OCI-LY3 (cell line): ENCODE data around the gene MMP17.

ENCODE experiments used
- H2AFZ ChIP-seq: fragments of 200-600, 300-600 bp; shearing (Covaris generic); 2 replicates; pipeline ENCODE4 v1.6.0; 2014; ENCODE audit warnings: antibody characterized with exemption, low read depth, low read length
- H3K27ac ChIP-seq: fragments of 200-600, 300-600 bp; sonication (generic); 2 replicates; pipeline ENCODE4 v1.5.1; 2014; ENCODE audit warnings: mild to moderate bottlenecking, low read length, moderate library complexity, mixed read lengths
- H3K27me3 ChIP-seq: fragments of 200-600, 300-600 bp; sonication (generic); 2 replicates; pipeline ENCODE4 v1.6.1; 2014; ENCODE audit warnings: low read depth, low read length, mixed read lengths
- H3K36me3 ChIP-seq: fragments of 200-600, 300-600 bp; sonication (generic); replicated peaks from 2 replicates; pipeline ENCODE3; 2014; ENCODE audit warnings: low read depth, low read length, mixed read lengths
- H3K4me1 ChIP-seq: fragments of 300-600, 200-600 bp; sonication (generic); 2 replicates; pipeline ENCODE4 v1.6.1; 2014; ENCODE audit warnings: low read length, mixed read lengths
- H3K4me2 ChIP-seq: fragments of 200-600, 300-600 bp; sonication (generic); 2 replicates; pipeline ENCODE4 v1.6.1; 2014; ENCODE audit warnings: low read length, mixed read lengths
- H3K4me3 ChIP-seq: fragments of 300-600, 200-600 bp; sonication (generic); 2 replicates; pipeline ENCODE4 v1.5.1; 2014; ENCODE audit warnings: antibody characterized with exemption, mild to moderate bottlenecking, low read length, moderate library complexity
- H3K79me2 ChIP-seq: fragments of 300-600, 200-600 bp; shearing (Covaris generic); 2 replicates; pipeline ENCODE4 v1.6.1; 2014; ENCODE audit warnings: mild to moderate bottlenecking, low read length, mixed read lengths
- H3K9ac ChIP-seq: fragments of 300-600, 200-600 bp; shearing (Covaris generic); 2 replicates; pipeline ENCODE4 v1.6.0; 2014; ENCODE audit warnings: mild to moderate bottlenecking, low read length, moderate library complexity
- H3K9me3 ChIP-seq: fragments of 200-600, 300-600 bp; shearing (Covaris generic); 2 replicates; pipeline ENCODE4 v1.6.1; 2014; ENCODE audit warnings: low read length, mixed read lengths; ENCODE audit not compliant: insufficient read depth
- H4K20me1 ChIP-seq: fragments of 200-600, 300-600 bp; sonication (generic); 2 replicates; pipeline ENCODE4 v1.6.1; 2016; ENCODE audit warnings: low read length, mixed read lengths; ENCODE audit not compliant: insufficient read depth
- CTCF ChIP-seq: fragments of 200-600, 300-600 bp; sonication (generic); IDR thresholded peaks from 2 replicates; pipeline ENCODE4 v1.5.1; 2014; ENCODE audit warnings: antibody characterized with exemption, low read length, low read depth
- EZH2phosphoT487 ChIP-seq: fragments of 200-600 bp; shearing (Covaris generic); IDR thresholded peaks from 2 replicates; pipeline ENCODE4 v1.6.1; 2018; ENCODE audit warnings: antibody characterized with exemption, mixed run types, low read depth

MMP17 gene

GRCh38 chr12:131788070-131788469 lies 40.1 kb upstream of the MMP17 start:
- Histone ChIP-seq H3K36me3 (peaks cover 57% of the 10 kb centered on the region), H3K79me2 (no peaks in the 10 kb centered on the region), H3K27me3 (no peaks in the 10 kb centered on the region)

GRCh38 chr12:131789638-131790037 lies 38.6 kb upstream of the MMP17 start:
- Histone ChIP-seq H3K9me3 (no peaks in the 10 kb centered on the region), H3K4me1 (no peaks in the 10 kb centered on the region), H3K9ac (no peak overlapping the region), H3K27me3 (no peaks in the 10 kb centered on the region), H3K27ac (no peak overlapping the region), H4K20me1 (peaks cover 2% of the 10 kb centered on the region; the same call in 1 of the 2 replicates), H3K4me3 (no peak overlapping the region), H3K79me2 (no peaks in the 10 kb centered on the region), H2AFZ (no peak overlapping the region), H3K36me3 (peaks cover 55% of the 10 kb centered on the region), H3K4me2 (no peak overlapping the region)
- TF ChIP-seq EZH2phosphoT487, result no peak
- TF ChIP-seq CTCF, result no peak

More at GRCh38 chr12:131788070-131788469, 40.1 kb upstream of the MMP17 start:
- Histone ChIP-seq H3K27ac (no peak overlapping the region), H3K9me3 (no peaks in the 10 kb centered on the region), H3K4me1 (peaks cover 14% of the 10 kb centered on the region), H3K9ac (no peak overlapping the region), H3K4me3 (no peak overlapping the region), H3K4me2 (no peak overlapping the region), H2AFZ (no peak overlapping the region), H4K20me1 (peaks cover 7% of the 10 kb centered on the region; the same call in 1 of the 2 replicates)
- TF ChIP-seq CTCF (no peak), EZH2phosphoT487 (no peak)

GRCh38 chr12:131793243-131794022 lies 34.8 kb upstream of the MMP17 start:
- Histone ChIP-seq H4K20me1 (no peaks in the 10 kb centered on the region), H2AFZ (no peak overlapping the region), H3K9ac (no peak overlapping the region), H3K27me3 (no peaks in the 10 kb centered on the region), H3K27ac (no peak overlapping the region), H3K79me2 (no peaks in the 10 kb centered on the region), H3K4me3 (no peak overlapping the region), H3K36me3 (peaks cover 28% of the 10 kb centered on the region), H3K4me1 (no peaks in the 10 kb centered on the region), H3K9me3 (no peaks in the 10 kb centered on the region), H3K4me2 (no peak overlapping the region)
- TF ChIP-seq EZH2phosphoT487 (no peak), CTCF (no peak)

GRCh38 chr12:131794061-131794460 lies 34.1 kb upstream of the MMP17 start:
- Histone ChIP-seq H4K20me1 (no peaks in the 10 kb centered on the region), H3K36me3 (peaks cover 28% of the 10 kb centered on the region)

More at GRCh38 chr12:131794061-131794460, 34.1 kb upstream of the MMP17 start:
- Histone ChIP-seq H3K4me1 (no peaks in the 10 kb centered on the region), H3K4me2 (no peak overlapping the region), H3K79me2 (no peaks in the 10 kb centered on the region), H3K27ac (no peak overlapping the region), H3K9ac (no peak overlapping the region), H3K4me3 (no peak overlapping the region), H3K9me3 (no peaks in the 10 kb centered on the region), H3K27me3 (no peaks in the 10 kb centered on the region), H2AFZ (no peak overlapping the region)
- TF ChIP-seq CTCF (no peak), EZH2phosphoT487 (no peak)
